ENCODE measurements around the gene TBX10. TPM values are rescaled to one million over a fixed set of nuclear protein-coding genes. Genes with fewer than 3 reads are reported as not detected.

Gene TBX10
- total and polyA plus RNA-seq, 2 donors (not counting 3 experiments of a cell fraction or from before 2014, with no cell fraction given), result not detected

DNA sequence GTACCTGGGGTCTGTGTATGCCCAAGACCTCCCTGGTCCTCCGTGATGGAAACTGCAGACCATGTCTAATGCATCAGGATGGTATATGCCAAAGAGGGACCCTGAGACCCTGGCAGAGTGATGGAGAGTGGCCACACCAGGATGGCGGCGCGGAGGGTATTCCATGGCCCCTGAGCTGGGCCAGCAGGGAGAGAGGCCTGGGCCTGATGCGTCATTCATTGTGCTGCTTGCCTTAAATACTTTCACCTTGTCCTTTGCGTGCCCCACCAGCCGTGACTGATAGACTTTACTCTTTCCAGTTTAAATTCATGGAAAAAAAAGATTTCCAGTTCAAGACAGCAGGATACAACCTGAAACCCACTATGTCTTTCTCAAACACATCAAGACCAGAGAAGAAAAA is 38.5 kb downstream of the TBX10 start:
- intact Hi-C loops (cut with micrococcal nuclease) (no loop called here), dilution Hi-C loops (cut with MboI; ENCODE audit: extremely low pct_ligation_motif_present, low sequenced_read_pairs) (no loop called here)
- ChIA-PET CTCF (interaction anchor here (1.8 kb wide), 1 partner anchor 13 kb away, joined by 7 read pairs; no protein-coding TSS in a partner anchor), POLR2A (no interaction called here)
- DNase-seq (ENCODE audit: low read depth, low spot score) (no peak), FAIRE-seq (no peak)
- Histone ChIP-seq H3K9me3 (replicated peaks; ENCODE audit: control insufficient read depth, insufficient read depth, low read length) (no peaks in the 10 kb centered on the region), H3K27ac (ENCODE audit: insufficient read depth, low read depth, low read length) (no peak overlapping the region), H3K9ac (replicated peaks; ENCODE audit: extremely low read depth, insufficient read depth, low read length) (no peak overlapping the region), H3K9me1 (replicated peaks; ENCODE audit: control insufficient read depth, extremely low read depth, insufficient read depth, low read length) (no peaks in the 10 kb centered on the region), H4K20me1 (replicated peaks; ENCODE audit: control insufficient read depth, extremely low read depth, insufficient read depth, low read length) (no peaks in the 10 kb centered on the region), H3K4me2 (ENCODE audit: insufficient read depth, low read length) (no peak overlapping the region), H3K4me3 (replicated peaks in 1 of 3; ENCODE audit: insufficient read depth in 1 of 3, low read depth in 1 of 3, low read length in 3 of 3) (no peak overlapping the region), H3K36me3 (ENCODE audit: control insufficient read depth in 2 of 2, extremely low read depth in 1 of 2, insufficient read depth in 2 of 2, low read length in 2 of 2) (no peaks in the 10 kb centered on the region), H3K27me3 (ENCODE audit: control insufficient read depth in 2 of 2, insufficient read depth in 2 of 2, low read length in 2 of 2) (peaks cover 11 to 29% of the 10 kb centered on the region in 2 experiments), H3K4me1 (ENCODE audit: control insufficient read depth, extremely low read depth, insufficient read depth, low read length) (no peaks in the 10 kb centered on the region), H3K79me2 (ENCODE audit: control insufficient read depth, insufficient read depth, low read length) (no peaks in the 10 kb centered on the region), H2AFZ (ENCODE audit: low read depth, low read length) (no peak overlapping the region)
- BruUV-seq (replicated peaks), result no TSS peak
- TF ChIP-seq EZH2 (IDR thresholded peaks at IDR 0.05; ENCODE audit: borderline replicate concordance, low read depth, low read length, severe bottlenecking) (no peak), JUN (IDR thresholded peaks at IDR 0.05; ENCODE audit: borderline replicate concordance, insufficient read depth, insufficient read length, low read depth) (no peak), POLR2A (IDR thresholded peaks at IDR 0.05; ENCODE audit: low read depth, low read length) (no peak), GATA2 (IDR thresholded peaks at IDR 0.05; ENCODE audit: insufficient read depth, insufficient read length, low read depth, low read length) (no peak), MYC (IDR thresholded peaks at IDR 0.05; ENCODE audit: low read depth, low read length) (no peak), FOS (IDR thresholded peaks at IDR 0.05; ENCODE audit: borderline replicate concordance, insufficient read depth, low read length) (no peak), POLR2AphosphoS5 (IDR thresholded peaks at IDR 0.05; ENCODE audit: insufficient read depth, low read depth, low read length) (no peak)
- TF ChIP-seq, protein P1, sequence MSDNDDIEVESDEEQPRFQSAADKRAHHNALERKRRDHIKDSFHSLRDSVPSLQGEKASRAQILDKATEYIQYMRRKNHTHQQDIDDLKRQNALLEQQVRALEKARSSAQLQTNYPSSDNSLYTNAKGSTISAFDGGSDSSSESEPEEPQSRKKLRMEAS (IDR thresholded peaks at IDR 0.05; ENCODE audit: insufficient read depth, insufficient read length), result no peak
- TF ChIP-seq, protein P2, sequence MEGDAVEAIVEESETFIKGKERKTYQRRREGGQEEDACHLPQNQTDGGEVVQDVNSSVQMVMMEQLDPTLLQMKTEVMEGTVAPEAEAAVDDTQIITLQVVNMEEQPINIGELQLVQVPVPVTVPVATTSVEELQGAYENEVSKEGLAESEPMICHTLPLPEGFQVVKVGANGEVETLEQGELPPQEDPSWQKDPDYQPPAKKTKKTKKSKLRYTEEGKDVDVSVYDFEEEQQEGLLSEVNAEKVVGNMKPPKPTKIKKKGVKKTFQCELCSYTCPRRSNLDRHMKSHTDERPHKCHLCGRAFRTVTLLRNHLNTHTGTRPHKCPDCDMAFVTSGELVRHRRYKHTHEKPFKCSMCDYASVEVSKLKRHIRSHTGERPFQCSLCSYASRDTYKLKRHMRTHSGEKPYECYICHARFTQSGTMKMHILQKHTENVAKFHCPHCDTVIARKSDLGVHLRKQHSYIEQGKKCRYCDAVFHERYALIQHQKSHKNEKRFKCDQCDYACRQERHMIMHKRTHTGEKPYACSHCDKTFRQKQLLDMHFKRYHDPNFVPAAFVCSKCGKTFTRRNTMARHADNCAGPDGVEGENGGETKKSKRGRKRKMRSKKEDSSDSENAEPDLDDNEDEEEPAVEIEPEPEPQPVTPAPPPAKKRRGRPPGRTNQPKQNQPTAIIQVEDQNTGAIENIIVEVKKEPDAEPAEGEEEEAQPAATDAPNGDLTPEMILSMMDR (IDR thresholded peaks at IDR 0.05; ENCODE audit: extremely low read depth in 1 of 2, insufficient read depth in 1 of 2, low read depth in 1 of 2, low read length in 2 of 2), result no peak
